ENCODE measurements around the gene AKAP5. TPM values are rescaled to one million over a fixed set of nuclear protein-coding genes. Genes with fewer than 3 reads are reported as not detected.

AKAP5 gene
- total RNA-seq (2022; extraction: Qiagen RNA extraction; ENCODE audit: low read depth), result 0.18 to 0.50 TPM (median 0.37 TPM) in 5 replicates

GRCh38 chr14:64465191-64465822 is at the start of gene AKAP5:
Gene AKAP5, plus strand, starts transcription at chr14:64465499. Its CDS starts 2,896 bp downstream, at chr14:64468395.

GRCh38 chr14:64503434-64504309 is 38.4 kb downstream of the AKAP5 start, which contains the start of gene ZBTB25:
Gene ZBTB25, minus strand, starts transcription at chr14:64503838. Its CDS starts 13,305 bp downstream, at chr14:64490533.

GRCh38 chr14:64504310-64504896 is 39.1 kb downstream of the AKAP5 start, which contains the start of gene ZBTB1:
Gene ZBTB1, plus strand, starts transcription at chr14:64504770. Its CDS starts 16,735 bp downstream, at chr14:64521505.

Other genes with a start within 250 kb of the AKAP5 start
- 0.03 TPM in 1 of 5 replicates, not detected in the others for gene ESR2, start 171.1 kb upstream of the AKAP5 start, total RNA-seq (2022; extraction: Qiagen RNA extraction; ENCODE audit: low read depth)
- 104 to 124 TPM (median 123 TPM) in 5 replicates for gene MTHFD1, start 77.1 kb upstream of the AKAP5 start, total RNA-seq (2022; extraction: Qiagen RNA extraction; ENCODE audit: low read depth)
- 3.4 to 6.5 TPM (median 5.3 TPM) in 5 replicates for gene ZBTB25, start 38.3 kb downstream of the AKAP5 start, total RNA-seq (2022; extraction: Qiagen RNA extraction; ENCODE audit: low read depth)
- gene ZBTB1, start 39.3 kb downstream of the AKAP5 start, total RNA-seq (2022; extraction: Qiagen RNA extraction; ENCODE audit: low read depth), result 14.1 to 26.1 TPM (median 23.6 TPM) in 5 replicates
- 33.3 to 42.6 TPM (median 40.0 TPM) in 5 replicates for gene HSPA2, start 75.2 kb downstream of the AKAP5 start, total RNA-seq (2022; extraction: Qiagen RNA extraction; ENCODE audit: low read depth)
- gene PPP1R36, start 84.5 kb downstream of the AKAP5 start, total RNA-seq (2022; extraction: Qiagen RNA extraction; ENCODE audit: low read depth), result 0.22 to 0.61 TPM (median 0.24 TPM) in 5 replicates
- 32.0 to 46.9 TPM (median 42.2 TPM) in 5 replicates for gene PLEKHG3, start 238.9 kb downstream of the AKAP5 start, total RNA-seq (2022; extraction: Qiagen RNA extraction; ENCODE audit: low read depth)

Data from A549 treated with RU486 at 1 μM for 4 hours (cell line).